GM19025 (cell line): ENCODE measurements around the gene CCDC71.

ENCODE experiments used
- ATAC-seq: cut with Tn5 transposase; IDR thresholded peaks from one replicate; pipeline ENCODE4 v1.9.1; 2021; ENCODE audit warnings: mild to moderate bottlenecking, low read depth, moderate library complexity; ENCODE audit not compliant: unreplicated experiment

CCDC71 gene

DNA sequence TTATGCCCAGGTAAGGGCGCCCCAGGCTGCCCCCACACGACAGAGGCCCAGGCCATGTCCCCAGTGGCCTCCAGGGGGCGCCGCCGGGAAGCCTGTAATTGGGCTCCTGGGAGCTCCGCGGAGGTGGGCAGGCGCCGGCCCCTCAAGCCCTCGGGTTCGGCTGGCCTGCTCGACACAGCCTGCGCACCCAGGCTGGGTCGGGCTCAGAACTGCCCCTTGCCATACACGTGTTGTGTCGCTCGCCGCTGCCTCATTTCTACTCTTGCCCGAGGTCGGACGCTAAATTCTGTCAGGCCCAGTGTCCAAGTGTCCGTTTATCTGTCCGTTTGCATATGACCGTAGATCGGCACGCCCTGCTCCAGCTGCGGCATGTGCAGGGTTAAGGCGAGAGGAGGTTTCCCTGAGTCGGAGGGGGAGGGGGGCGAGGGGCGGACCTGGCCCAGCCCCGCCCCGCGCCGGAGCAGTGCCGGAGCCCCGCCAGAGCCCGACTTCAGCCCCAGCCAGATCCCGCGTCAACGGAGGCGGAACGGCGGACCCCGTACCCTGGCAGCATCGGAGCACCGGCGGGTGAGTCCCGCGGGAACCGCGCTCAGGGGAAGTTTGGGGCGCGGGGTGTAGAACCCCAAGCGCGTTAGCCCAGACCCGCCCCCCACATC is 5.1 kb upstream of the CCDC71 start, which contains the start of gene KLHDC8B:
KLHDC8B (plus strand) TSS at position 480 of the 656 bp plus-strand sequence. CDS start 1,172 bp downstream, outside the sequence.
- ATAC-seq, result no peak

DNA sequence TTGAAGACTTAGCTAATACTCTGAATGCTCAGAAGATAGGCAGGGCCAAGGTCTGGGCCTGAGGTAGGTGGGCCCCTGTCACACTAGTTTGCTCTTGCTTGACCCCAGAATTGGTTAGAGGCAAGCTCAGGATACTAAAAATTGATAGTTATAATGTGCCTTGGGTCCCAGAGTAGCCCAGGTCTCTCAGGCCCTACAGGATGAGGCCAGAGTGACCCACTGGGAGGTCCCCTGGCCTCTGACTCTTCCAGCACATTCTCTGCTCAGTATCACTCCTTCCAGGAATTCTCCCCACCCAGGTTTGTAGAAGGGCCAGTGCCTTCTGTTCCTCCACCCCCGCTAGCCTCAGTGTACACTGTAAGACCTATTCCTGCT is 4.6 kb upstream of the CCDC71 start:
- no peak for ATAC-seq

DNA sequence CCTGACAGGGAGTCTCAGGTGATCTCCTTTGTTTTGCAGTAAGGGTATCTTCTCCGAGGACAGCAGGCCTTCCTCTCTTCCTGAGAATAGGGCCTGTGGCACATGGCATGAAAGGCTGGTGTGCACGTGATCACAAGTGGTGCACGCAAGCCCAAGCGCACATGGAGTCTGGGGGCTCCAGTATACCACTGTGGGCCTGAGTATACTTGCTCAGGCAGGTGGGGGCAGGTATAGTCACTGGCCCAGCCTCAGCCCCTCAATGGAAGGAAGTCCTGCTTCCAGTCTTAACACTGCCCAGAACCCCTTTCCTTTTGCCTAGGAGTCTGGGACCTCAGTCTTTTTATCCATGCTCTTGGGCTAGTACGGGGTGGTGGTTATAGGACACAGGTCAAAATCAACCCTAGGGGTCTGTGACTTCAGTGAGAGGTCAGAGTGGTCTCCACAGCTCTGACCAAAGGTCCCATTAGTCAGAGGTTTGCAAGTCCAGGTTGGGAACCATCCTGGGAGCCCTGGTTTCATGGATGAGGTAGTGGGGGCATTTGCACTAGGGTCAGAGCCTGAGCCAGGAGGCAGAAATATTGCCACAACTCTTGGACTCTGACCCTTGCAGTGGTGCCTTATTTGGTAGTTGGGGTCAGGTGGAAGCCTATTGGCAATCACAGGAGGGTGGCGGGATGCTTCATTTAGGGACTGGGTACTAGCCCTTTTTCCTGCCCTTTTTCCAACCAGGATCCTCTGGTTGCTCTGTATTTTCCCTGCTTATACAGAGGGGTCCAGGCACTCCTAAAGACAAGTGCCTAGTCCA is 823 bp upstream of the CCDC71 start:
- ATAC-seq, result no peak

DNA sequence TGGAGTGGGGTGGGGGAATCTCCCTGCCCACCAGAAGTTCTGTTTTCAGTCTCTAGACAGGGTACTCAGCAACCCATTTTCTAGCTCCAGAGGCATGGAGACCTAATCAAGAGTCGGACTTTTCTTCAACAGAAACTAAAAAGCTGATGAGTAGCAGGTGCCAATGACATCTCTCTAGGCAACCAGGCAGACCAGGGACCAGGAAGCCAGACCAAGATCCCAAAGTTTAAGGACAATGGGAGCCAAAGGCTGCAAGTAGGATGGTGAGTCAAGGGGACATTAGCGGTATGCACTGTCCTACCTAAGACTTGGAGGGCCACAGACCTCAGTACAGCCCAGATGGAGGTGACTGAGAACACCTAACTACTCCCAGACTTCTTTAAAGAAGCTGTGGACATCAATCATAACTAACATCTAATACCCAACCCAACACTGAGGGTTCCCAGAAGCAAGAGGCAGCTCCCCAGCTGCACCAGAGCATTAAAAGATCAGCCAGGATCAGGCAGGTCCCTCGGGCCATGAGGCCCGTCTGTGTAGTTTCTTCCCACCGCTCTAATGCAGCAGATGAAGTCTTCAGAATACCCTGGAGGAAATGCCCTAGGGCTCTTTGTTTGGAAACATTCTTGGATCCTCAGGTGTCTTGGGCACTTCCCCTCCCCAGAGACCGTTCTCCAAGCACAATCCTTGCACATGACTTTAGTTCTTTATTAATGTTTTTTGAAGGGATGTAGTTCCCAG is 979 bp downstream of the CCDC71 start:
- ATAC-seq, result no peak

DNA sequence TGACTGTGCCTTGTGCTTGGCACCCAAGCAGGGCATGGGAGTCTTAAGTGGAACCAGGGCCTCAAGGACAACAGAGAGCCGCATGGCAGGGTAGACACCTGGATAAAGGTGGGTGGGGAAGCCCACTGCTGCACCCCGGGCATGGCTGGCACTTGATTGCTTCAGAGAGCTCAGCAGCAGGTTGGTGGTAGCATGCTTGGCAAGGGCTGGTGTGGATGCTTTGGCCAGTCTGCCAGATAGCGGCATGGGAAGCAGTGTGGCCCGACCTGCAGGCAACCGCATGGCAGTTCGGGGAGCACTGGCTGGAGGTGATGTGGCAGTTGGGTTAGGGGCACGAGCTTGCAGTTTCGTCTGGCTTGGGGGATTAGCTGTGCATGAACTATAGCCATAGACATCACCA is 2.5 kb downstream of the CCDC71 start:
- ATAC-seq, result no peak

DNA sequence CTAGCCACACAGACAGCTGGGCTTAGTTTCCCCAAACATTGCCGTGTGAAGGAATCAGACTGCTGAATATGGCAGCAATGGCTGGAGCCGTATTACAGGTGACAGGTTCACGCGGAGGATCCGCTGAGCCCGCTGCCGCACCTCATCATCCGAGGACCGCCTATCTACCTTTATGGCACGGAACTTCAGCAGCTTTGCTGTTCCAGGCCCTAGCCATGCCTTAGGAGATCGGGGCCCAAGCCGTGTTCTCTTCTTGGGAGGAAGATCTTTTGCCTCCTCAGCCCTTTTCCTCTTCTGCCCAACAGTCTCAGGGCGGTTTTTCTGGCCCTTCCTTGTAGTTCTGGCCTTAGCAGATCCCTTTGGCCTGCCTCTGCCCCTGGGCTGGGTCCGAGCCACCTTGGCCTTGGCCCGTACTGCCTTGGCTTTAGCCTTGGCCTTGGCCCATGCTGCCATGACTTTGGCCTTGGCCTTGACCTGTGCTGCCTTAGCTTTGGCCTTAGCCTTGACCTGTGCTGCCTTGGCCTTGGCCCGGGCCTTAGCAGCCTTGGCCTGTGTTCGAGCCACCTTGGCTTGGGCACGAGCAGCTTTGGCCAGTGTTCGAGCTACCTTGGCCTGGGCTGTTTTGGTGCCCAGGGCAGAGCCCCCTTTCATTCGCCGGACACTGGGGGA is 3.2 kb downstream of the CCDC71 start:
- ATAC-seq, result no peak

DNA sequence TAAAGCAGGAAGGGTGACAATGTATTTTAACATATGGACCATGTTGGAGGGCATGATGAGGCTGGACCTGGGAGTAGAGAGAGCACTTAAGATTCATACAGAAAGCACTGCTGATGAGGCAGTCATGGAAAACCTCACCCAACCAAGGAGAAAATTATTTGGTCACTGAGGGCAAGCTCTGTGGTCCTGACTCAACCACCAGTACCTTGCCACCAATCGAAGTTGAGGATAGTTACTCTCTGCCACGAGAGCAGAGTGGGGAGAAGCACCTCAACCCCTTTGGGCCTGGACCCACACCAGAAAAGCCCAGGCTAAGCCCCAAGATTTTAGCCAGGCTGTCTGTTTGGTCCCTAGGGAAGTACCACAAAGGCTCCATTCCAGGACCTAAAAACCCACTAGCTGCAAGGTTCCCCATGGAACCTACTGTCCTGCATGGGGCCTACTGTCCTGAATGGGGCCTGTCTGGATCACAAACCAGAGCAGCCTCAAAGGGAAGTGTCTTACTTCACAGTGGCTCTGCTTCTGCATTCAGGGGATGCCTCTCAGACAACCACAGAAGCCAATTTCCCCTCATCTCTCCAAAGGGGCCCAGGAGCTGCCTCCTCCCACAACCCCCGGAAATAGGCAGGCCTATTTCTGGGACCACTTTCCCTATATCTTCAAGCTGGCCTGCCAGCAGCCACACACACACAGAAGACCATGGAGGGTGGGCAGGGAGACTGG is 4.2 kb downstream of the CCDC71 start:
- ATAC-seq, result no peak

DNA sequence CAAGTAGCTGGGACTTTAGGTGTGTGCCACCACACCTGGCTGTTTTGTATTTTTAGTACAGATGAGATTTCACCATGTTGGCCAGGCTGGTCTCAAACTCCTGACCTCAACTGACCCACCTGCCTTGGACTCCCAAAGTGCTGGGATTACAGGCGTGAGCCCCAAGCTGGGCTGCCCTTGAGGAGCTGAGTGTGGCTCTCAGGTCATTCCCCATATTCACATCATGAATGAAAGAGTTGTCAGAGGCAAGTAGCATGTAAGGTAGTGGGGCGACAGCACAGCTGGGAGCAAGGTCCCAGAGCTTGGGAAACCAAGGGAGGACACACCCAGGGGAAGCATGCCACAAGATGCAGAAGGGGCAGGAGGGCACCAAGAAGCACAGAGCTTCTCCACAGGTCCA is 4.9 kb downstream of the CCDC71 start:
- ATAC-seq, result no peak

DNA sequence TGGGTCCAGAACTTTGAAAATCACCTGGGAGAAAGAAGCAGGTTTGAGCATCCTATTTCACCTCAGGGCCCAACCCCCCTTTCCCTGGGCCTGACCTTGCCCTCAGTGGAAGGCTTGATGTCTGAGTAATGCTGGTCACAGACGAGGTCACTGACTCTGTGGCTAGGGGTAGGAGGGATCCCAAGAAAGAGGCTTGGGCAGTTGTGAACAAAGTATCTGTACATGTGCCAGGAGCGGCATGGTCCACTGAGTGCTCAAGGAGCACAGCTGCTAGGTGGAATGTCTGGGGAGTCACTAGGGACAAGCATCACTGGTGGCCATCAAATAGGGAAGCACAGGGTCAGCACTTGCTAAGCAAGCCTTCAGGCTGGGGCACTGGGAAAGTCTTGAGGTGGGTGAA is 7.3 kb downstream of the CCDC71 start:
- ATAC-seq, result no peak

DNA sequence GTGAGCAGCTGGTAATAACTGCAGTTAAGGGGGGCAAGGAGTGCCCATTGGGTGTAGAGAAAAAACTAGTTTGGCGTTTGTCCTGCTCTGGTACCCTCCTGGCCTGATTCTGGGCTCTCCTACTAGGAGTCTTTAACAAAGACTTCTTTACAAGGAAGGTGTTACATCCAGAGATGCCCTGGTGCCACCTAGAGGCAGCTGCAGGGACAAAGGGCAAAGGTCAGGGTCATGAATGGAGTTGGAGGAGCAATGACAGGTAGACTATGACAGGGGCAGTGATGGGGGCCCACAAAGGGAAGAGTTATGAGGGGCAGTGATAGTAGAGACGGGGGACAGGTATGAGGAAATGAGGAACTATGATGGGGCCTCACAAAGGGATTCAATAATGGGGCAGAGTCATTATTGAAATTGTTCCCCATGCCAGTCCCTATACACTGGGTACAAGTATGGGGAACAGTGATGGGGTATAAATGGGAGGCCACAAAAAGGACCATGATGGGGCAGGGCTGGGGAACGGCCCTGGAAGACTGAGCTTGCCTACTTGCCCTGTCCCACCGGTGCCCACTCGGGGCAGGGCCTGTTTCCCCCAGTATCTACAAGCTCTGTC is 7.9 kb downstream of the CCDC71 start:
- ATAC-seq, result no peak

DNA sequence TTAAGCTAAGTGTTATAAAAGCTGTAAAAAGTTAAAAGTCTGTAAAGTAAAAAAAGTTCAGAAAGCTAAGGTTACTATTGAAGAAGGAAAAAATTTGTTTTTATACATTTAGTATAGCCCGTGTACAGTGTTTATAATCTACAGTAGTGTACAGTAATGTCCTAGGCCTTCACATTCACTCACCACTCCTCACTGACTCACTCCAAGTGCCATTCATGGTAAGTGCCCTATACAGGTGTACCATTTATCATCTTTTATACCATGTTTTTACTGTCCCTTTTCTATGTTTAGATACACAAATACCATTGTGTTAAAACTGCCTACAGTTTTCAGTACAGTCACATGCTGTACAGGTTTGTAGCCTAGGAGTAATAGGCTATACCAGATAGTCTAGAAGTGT is 8.8 kb downstream of the CCDC71 start:
- ATAC-seq, result no peak

DNA sequence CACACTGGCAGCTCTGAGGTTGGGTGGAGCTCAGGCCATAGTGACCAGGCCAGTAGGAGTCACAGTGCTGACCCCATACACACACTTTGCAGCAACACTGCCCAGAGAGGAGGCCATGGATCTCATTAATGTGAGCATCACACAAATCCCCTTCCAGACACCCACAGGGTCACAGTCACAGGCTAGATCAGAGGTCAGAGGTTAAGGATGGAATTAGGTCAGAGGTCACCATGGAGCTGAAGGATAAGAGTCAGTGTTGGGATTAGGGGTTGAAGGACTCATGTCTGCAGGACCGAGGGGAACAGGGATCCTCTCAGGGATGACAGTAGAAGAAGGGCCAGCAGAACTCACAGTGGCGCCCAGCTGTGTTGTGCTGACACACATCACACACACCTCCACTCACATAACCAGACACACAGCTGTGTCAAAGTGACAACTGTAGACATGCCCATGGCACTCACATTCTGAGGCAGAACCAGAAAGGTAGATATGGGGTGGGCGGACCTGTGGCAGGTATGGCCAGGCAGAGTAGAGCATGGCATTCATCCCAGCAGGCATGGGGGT is 12.7 kb downstream of the CCDC71 start:
- ATAC-seq, result no peak

DNA sequence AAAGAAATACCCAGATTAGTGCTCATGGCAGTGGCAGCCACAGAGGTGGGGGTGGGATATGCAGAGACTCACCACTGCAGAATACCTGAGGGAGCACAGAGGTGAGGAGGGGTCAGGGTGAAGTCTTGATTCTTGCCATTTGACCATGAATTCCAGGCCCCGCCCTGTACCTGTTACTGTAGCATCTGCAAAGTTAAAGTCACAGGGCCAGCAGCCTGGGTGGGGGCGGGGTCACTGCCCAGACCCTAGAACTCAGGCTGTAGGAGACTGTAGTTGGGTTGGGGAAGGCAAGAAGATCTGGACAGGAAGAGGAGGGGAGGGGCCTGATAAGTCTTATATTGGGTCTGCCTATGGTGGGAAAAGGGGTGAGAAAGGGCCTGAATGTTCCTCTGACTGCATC is 14.5 kb downstream of the CCDC71 start:
- no peak for ATAC-seq

DNA sequence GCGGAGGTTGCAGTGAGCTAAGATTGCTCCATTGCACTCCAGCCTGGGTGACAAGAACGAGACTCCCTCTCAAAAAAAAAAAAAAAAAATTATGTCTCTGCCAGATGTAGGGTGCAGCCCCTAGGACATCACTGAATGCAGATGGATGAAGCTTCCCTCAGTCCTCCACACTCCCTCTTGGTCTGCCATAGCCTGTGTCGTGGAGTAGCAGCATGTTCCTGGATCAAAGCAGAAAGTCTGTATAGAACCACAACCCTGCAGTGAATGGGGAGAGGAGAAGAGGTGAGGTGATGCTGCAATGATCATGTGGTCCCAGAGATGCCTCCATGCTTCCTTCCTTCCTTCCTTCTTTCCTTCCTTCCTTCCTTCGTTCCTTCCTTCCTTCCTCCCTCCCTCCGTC is 18.0 kb downstream of the CCDC71 start:
- no peak for ATAC-seq

DNA sequence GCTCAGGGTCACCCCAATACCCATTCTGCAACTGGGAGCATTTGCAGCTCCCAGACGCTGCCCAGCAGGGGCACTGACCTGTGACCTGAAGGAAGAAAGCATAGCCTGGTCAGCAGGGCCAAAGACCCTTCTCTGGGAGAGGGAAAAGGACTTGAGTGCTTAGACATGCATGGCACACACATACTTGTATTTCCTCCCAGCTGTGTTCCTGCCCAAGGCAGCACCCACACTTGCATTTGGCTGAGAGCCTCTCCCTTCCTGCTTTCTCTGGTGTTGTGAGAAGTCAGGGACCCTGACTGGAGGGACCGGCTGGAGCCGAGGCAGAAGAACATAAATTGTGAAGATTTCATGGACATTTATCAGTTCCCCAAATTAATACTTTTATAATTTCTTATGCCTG is 26.1 kb downstream of the CCDC71 start:
- no peak for ATAC-seq

DNA sequence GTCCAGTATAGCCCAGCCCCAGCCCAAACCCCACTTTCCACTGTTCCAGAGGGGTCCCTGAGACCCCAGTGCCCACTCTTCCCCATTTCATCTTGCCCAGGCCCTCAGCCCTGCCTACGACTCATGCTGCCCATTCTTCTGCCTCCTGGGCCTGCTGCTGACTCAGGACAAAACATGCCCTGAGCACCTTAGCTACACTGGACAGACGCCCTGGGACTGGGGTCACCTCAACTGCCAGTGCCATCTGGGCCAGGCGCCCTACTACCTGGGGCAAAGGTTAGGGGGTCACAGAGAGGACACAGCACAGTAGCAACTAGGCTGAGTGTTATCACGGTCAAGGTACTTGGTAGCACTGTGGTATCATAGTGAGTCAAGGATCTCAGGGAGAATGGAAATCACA is 30.6 kb downstream of the CCDC71 start:
- no peak for ATAC-seq

DNA sequence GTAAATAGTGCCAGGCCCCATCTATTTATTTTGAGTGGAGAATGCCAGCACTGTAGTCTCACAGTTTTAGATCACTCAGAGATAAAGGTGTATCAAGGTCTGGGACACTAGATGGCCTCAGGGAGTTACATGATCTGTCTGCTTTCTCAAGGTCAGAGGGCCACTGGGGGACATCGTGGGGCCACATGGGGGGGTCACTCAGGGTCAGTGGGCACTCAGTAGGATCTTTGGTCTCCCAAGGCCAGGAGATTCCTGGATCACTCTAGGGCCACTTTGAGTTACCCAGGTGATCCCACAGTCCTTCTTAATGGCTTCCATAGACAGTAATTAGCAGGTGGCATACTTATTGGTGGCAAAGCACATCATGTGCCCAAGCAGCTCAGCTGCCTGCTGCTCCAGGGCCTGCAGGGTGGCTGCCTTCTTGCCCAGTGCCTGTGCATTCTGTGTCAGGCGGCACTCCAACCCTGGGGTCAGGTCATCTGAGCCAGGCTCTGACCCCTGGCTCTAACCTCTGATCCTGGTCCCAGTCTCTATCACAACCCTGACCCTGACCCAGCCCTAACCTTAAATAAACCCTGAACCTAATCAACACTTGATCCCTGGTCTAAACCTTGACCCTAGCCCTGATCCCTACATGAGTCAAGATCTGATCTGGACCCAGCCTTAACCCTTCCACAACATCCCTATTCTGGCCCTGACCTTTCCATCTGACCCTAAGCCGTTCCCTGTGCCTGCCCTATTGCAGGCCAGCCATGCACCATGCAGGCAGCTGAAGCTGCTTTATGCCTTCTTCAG is 31.5 kb downstream of the CCDC71 start:
- ATAC-seq, result no peak

DNA sequence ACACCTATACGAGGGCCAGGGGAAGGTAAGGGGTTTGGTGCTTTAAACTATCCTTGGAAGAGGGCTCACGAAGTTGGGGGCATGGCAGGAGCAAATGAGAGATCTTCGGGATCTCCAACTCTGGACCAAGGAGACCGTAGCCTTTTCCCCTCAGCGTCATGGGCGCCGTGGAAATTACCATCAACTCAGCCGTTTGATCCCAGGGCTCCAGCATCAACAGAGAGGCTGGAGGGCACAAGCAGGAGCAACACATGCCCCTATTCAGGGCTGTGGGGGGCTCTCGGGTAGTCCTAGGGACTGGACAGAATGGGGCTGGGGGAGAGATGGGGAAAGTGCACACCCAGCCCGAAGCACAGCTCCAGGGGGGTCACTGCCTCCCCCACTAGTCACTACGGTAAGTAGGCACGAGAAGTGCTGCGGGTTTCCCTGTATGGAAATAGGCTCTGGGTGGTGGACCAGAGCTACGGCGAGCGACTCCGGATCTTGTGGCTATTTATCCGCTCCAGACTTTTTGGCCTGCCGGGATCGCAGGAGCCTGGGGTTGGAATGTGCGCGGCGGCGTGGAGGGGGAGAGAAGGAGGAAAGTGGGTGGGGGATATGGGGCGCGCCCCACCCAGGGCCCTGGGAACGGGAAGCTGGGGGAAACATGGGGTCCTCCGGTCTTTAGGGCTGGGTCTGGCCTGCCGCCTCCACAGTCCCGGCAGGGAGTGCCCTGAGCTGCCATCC is 32.7 kb downstream of the CCDC71 start:
- no peak for ATAC-seq
